HG03520 (cell line): Measurements from ENCODE around the gene ZNF354C.

Source experiments
- ATAC-seq: cut with Tn5 transposase; IDR thresholded peaks from one replicate; pipeline ENCODE4 v1.9.1; 2021; ENCODE audit warnings: mild to moderate bottlenecking, moderate library complexity; ENCODE audit not compliant: unreplicated experiment

The ZNF354C gene

DNA sequence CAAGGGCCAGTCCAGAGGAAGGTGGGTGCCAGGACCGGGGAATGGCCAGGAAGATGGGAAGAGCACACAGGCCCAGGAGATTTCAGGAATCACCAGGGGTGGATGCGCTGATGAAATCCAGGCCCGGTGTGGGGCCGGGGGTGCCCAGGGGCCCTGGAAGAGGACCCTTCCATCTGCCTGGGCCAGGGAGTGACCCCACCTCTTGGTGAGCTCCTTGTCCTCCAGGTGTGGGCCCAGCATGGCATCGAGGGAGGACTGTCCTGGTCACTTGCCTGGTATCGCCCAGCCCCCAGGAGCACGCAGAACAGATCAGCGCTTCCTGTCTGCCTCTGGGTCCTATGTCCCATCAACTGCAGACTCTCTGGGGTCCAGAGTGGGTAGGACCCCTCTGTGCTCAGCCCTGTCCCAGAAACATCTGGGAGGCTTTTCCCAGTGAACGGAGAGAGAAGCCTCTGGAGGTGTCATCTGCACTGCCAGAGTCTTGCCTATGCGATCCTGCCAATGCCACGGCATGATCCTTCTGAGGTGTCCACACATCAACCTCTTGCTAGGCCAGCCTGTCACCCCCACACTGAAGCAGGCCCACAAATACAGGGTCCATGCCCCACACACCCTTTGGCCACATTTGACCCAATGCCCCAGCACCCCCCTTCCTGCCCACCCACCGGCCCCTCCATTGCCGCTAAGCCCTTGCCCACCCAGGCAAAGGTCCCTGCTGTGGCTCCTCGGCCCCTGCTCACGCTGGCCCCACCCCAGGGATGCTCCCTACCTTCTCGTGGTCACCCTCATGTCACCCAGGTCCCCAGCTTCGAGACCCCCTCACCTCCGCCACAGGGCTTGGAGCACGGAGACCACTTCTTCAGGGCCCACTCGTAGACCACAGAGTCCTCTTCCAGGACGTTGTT is 67.2 kb downstream of the ZNF354C start:
- ATAC-seq, result no peak

DNA sequence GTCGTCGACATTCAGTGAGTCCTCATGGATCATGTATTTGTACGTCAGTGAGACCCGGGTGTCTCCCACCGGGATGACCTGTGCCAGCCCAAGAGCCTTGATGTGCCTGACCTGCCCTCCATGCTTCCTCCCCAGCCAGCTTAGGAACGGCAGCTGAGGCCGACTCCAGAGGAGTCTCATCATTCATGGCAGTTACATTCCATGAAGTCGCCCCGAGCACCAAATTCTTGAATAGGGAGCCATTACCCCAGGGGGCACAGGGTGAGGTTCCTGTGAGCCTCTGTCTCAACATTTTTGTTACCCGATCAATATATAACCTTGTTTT is 67.8 kb downstream of the ZNF354C start:
- ATAC-seq, result no peak

DNA sequence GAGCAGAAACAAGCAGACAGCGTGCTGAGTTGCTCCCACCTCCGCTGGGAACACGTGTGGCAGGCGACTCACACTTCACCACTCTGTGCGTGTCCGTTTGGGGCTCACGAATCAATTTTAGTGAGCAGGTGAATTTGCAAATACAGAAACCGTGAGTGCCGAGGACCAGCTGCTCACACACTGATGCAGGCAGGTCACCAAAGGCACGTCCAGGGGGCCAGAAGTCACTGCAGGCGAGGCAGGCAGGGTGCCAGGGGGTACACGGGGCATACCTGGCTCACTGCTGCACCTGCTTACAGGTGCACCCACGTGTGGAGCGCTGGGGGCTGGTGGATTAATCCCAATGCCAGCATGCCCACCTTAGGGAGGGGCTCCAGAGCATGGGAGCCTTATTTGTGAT is 68.8 kb downstream of the ZNF354C start:
- no peak for ATAC-seq

DNA sequence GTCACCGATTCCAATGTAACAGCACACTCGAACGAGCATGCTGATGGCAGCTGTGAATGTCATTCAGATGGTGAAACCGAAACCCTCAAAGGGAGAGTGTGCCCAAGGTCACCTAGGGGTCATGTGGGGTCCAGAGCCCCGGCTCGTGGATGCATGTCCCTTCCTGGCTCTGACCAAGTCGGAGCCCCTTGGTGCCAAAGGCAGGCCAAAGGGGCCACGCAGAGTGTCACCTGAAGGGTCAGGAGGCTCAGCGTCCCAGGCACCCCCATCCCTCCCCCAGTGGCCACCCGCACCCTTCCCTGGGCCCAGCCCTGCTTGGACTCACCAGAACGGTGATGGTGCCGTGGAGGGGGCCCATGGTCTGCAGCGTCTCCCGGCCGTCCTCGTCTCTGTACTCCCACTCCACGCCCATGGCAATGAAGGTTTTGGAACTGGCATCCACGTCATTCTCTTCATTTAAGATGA is 69.5 kb downstream of the ZNF354C start:
- ATAC-seq, result no peak

DNA sequence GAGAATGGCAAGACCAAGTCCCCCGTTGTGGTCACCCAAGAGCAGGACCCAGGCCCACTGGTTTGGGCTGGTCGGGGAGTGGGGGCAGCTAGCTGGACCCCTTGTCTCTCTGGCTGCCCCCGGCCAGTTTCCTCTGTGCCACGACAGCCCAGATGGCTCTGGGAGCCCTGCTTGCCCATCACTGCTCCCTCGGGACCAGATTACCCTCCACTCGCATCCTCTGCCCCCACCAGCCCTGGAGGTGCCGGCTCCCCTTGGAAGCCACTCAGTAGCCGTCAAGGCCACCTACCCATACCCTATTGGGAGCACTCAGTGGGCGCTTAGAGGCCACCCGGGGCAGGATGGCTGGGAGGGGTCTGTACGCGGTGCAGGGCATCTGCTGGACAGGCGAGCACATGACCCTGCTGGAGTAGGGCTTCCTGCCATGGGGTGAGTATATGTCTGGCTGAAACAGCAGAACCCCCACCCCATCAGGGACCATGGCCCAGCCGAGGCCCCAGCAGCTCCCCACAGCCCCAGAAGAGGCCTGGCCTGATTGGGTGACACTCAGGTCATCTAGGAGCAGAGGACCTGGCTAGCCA is 70.0 kb downstream of the ZNF354C start:
- ATAC-seq, result no peak

DNA sequence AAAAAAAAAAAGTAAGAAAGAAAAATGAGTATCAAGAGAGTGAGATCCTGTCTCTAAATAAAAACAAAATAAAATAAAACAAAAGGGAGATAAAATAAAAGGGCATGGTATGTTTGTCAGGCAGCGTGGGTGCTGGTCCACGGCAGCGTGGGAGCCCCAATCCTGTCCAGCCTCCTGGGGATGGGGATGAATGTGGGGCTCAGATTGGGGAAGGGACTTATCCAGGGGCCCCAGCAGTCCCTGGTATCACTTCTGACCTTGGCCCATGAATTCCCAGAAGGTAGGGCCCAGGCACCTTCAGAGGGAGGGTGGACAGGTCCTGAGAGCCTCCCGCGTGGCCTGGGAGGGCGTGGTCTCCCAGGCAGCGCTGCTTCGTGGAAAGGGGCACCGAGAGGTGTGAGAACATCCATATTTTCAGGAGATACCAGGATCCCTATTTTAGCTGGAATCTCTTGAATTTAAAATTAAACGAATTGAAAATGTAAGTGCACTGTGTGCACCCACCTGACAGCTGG is 71.2 kb downstream of the ZNF354C start:
- ATAC-seq, result no peak

DNA sequence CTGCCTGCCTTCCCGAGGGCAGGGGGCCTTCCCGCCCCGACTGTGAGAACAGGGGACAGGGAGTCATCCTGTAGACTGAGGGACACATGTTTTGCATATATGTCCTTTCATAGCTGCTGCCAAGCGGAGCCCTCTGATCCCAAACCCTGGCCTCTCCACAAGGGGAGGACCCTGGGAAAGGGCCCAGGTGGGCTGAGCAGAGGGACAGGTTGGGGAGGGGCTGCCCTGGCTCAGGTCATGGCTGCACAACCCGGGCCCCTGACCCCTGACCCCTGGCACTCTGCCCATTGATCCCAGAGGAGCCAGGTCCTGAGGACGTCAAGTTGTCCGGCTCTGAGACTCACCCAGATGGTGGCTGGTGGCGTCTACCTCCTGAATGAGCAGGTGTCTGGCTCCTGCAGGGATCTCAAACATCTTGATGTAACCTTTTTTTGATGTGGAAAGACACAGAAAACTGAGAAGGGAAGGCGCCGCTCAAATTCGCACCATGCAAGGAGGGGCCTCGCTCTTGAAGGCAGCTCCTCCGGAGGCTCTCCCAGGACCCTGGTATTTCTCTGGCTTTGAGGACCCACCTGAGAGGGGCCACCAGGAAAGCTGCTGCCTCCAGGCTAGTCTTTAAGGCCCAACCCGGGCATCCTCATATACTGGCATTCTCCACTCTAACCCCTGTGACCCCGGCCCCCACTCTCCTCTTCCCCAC is 71.9 kb downstream of the ZNF354C start:
- no peak for ATAC-seq

DNA sequence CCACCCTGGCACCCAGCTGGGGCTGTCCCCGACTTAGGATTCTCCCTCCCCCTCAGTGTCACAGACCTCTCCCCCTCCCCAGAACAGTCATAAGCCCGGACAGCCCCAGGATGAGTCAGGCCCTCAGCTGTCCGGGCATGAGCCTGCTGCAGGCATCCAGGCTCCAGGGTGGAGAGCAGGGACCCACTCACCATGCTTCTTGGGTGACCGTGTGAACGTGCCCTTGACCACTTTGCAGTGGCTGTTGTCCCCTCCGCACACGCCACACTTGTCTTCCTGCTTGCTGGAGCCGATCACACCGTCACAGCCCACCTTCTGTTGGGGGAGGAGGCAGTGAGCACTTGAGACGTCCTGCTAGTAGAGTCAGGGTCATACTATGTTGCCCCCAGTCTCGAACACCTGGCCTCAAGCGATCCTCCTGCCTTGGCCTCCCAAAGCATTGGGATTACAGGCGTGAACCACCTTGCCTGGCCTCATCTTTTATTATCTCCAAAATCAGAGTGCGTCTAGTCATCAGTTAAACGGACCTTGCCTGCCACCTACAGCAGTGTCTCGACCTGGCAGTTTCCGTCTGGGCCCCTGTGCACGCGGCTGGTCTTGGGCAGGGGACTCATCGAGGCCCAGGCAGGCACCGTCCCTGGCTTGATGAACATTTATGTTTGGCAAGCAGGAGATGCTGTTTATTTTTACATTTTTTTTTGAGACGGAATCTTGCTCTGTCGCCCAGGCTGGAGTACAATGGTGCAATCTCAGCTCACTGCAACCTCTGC is 72.6 kb downstream of the ZNF354C start:
- no peak for ATAC-seq
